Astrocyte (in vitro differentiated cells and primary cell): ENCODE measurements around the gene TEN1.

Experiments used
- EZH2 ChIP-seq: IDR thresholded peaks from 2 replicates; pipeline ENCODE4 v1.6.1; 2012; ENCODE audit warnings: mild to moderate bottlenecking, low read length, inconsistent platforms; ENCODE audit not compliant: insufficient read depth
- TF ChIP-seq, protein P1 (sequence below): IDR thresholded peaks from 2 replicates; pipeline ENCODE4 v1.5.1; 2011; ENCODE audit warnings: low read depth, mild to moderate bottlenecking, inconsistent platforms, low read length, moderate library complexity; ENCODE audit not compliant: insufficient read depth

DNA sequence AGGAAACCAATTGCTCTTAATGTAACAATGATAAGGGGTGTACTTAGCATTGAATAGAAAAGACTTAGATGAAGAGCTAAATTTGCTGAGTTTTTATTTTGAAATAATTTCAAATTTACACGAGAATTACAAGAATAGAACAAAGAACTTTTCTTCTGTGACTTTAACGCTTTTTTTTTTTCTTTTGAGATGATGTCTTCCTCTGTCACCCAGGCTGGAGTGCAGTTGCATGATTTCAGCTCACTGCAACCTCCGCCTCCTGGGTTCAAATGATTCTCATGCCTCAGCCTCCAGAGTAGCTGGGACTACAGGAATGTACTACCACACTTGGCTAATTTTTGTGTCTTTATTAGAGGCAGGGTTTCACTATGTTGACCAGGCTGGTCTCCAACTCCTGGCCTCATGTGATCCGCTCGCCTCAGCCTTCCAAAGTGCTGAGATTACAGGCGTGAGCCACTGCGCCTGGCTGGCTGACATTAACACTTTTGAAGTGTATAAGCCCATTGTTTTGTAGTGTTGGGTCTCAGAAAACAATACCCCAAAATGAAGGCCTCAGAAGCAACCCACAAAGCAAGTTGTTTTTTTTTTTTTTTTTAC is 2.1 kb downstream of the TEN1 start:
- TF ChIP-seq, protein P1, sequence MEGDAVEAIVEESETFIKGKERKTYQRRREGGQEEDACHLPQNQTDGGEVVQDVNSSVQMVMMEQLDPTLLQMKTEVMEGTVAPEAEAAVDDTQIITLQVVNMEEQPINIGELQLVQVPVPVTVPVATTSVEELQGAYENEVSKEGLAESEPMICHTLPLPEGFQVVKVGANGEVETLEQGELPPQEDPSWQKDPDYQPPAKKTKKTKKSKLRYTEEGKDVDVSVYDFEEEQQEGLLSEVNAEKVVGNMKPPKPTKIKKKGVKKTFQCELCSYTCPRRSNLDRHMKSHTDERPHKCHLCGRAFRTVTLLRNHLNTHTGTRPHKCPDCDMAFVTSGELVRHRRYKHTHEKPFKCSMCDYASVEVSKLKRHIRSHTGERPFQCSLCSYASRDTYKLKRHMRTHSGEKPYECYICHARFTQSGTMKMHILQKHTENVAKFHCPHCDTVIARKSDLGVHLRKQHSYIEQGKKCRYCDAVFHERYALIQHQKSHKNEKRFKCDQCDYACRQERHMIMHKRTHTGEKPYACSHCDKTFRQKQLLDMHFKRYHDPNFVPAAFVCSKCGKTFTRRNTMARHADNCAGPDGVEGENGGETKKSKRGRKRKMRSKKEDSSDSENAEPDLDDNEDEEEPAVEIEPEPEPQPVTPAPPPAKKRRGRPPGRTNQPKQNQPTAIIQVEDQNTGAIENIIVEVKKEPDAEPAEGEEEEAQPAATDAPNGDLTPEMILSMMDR: no peak
- no peak for TF ChIP-seq EZH2
